Neuron (in vitro differentiated cells): ENCODE results near the gene MCC.
"Not testable (repeated sequence)": the region's sequence is repeated elsewhere in the genome, so short reads cannot be mapped to it uniquely, and the experiment has no call there.

Experiments
- H2AFZ ChIP-seq: one replicate; pipeline ENCODE4 v1.6.1; 2013; ENCODE audit warnings: low read depth, mild to moderate bottlenecking, inconsistent platforms, low read length, moderate library complexity
- H3K27me3 ChIP-seq: one replicate; pipeline ENCODE4 v1.6.1; 2013; ENCODE audit warnings: low read length; ENCODE audit not compliant: insufficient read depth
- H3K36me3 ChIP-seq: one replicate; pipeline ENCODE4 v1.6.1; 2013; ENCODE audit warnings: low read length; ENCODE audit not compliant: insufficient read depth
- H3K4me1 ChIP-seq: one replicate; pipeline ENCODE4 v1.6.1; 2013; ENCODE audit warnings: low read length; ENCODE audit not compliant: insufficient read depth
- H3K4me3 ChIP-seq: 2 replicates; pipeline ENCODE4 v1.5.1; 2013; ENCODE audit warnings: mild to moderate bottlenecking, low read length, moderate library complexity
- H3K9me3 ChIP-seq: one replicate; pipeline ENCODE4 v1.6.1; 2013; ENCODE audit warnings: low read length

Gene MCC

GRCh38 chr5:113478691-113479090, 9.6 kb downstream of the MCC start:
- Histone ChIP-seq H3K9me3 (peaks cover 1% of the 10 kb centered on the region), H3K4me3 (no peak overlapping the region), H3K36me3 (no peaks in the 10 kb centered on the region), H3K27me3 (no peaks in the 10 kb centered on the region), H2AFZ (no peak overlapping the region), H3K4me1 (peaks cover 4% of the 10 kb centered on the region)

DNA sequence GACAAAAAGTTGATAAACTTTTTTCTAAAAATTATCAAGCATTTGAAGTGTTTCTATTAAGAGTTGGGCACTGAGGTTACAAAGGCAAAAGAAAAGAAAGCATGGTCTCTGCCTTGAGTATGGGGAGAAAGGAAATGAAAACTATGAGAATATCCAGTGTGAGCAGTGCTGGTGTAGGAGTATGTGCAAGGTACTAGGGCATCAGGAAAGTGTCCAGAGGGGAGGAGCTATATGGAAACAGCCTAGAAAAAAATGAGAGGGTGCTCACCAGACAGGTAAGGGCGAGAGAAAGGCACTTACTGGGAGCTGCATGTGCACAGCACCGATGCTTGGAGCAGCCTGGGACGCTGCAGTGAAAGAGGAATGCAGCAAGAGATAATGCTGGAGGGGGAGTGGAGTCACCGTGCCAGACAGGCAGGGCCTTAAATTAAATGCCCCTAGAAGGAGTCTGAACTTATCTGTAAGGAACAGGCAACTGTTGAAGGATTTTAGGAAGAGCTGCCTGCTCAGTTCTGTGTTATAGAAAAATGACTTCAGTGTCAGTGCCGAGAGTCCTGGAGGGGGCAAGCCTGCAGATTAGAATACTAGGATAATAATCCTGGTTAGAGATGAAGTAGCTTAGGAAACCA, 14.0 kb downstream of the MCC start:
- Histone ChIP-seq H3K27me3 (no peaks in the 10 kb centered on the region), H3K36me3 (no peaks in the 10 kb centered on the region), H3K4me3 (no peak overlapping the region), H3K9me3 (peaks cover 4% of the 10 kb centered on the region), H2AFZ (no peak overlapping the region), H3K4me1 (peaks cover 4% of the 10 kb centered on the region)

DNA sequence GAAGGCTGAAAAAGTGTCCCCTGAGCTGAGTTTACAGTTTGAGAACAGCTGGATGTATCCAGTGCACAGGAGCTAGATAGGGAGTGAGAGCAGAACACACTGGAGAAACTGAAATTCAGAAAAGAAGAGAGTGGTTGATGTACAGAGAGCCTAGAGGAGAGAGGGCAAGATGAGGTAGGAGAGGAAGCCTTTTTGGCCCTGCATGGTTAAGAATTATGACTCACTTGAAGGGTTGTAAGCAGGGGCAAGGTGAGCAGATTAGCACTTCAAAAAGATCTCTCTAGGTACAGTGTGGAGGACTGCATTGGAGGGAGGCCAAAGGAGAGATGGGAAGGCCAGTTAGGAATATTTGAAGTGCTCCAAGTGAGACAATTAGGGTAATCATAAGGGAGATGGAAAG, 25.2 kb downstream of the MCC start:
- Histone ChIP-seq H3K9me3 (no peaks in the 10 kb centered on the region), H2AFZ (no peak overlapping the region), H3K4me1 (no peaks in the 10 kb centered on the region), H3K4me3 (no peak overlapping the region), H3K36me3 (no peaks in the 10 kb centered on the region), H3K27me3 (no peaks in the 10 kb centered on the region)

DNA sequence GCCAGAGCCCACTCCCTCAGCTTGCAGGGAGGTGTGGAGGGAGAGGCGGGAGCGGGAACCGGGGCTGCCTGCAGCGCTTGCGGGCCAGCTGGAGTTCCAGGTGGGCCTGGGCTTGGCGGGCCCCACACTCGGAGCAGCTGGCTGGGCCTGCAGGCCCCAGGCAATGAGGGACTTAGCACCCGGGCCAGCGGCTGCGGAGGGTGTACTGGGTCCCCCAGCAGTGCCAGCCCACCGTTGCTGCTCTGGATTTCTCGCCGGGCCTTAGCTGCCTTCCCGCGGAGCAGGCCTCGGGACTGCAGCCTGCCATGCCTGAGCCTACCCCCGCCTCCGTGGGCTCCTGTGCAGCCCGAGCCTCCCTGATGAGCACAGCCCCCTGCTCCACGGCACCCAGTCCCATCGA, 31.1 kb downstream of the MCC start:
- H3K36me3 ChIP-seq, H2AFZ ChIP-seq, H3K4me3 ChIP-seq, H3K4me1 ChIP-seq, H3K27me3 ChIP-seq, H3K9me3 ChIP-seq: not testable (repeated sequence)

GRCh38 chr5:113452941-113453340, 35.3 kb downstream of the MCC start:
- Histone ChIP-seq H3K9me3 (no peaks in the 10 kb centered on the region), H3K36me3 (no peaks in the 10 kb centered on the region), H2AFZ (no peak overlapping the region), H3K4me1 (peaks cover 2% of the 10 kb centered on the region), H3K27me3 (no peaks in the 10 kb centered on the region), H3K4me3 (no peak overlapping the region)

GRCh38 chr5:113451797-113452196, 36.5 kb downstream of the MCC start:
- H3K4me3 ChIP-seq = no peak overlapping the region
- H3K9me3 ChIP-seq = no peaks in the 10 kb centered on the region
- peaks cover 5% of the 10 kb centered on the region for H3K4me1 ChIP-seq
- no peaks in the 10 kb centered on the region for H3K27me3 ChIP-seq
- H2AFZ ChIP-seq = no peak overlapping the region
- no peaks in the 10 kb centered on the region for H3K36me3 ChIP-seq

- Histone ChIP-seq H3K9me3 (no peaks in the 10 kb centered on the region), H3K36me3 (no peaks in the 10 kb centered on the region), H3K27me3 (no peaks in the 10 kb centered on the region), H2AFZ (no peak overlapping the region), H3K4me1 (peaks cover 5% of the 10 kb centered on the region), H3K4me3 (no peak overlapping the region)
These were observed 37.3 kb downstream of the MCC start for GRCh38 chr5:113450929-113451328.

DNA sequence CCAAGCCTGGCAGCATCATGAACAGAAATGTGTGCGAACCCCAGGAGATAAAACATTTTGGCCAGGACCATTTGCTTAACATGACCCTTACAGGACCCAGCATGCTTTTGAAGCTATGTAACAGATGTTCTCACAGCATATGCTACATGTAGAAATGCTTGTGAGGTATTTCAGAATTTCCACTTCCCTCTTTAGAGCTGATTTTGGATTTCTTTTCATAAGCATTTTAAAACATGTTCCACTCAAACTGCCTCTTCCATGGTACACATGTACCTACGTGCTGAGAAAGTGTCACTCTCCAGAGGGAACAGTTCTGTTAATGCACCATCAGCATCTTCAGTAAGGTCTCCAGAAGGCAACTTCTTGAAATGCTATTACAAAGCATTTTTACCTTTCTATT, 37.8 kb downstream of the MCC start:
- H3K9me3 ChIP-seq = no peaks in the 10 kb centered on the region
- H3K36me3 ChIP-seq = no peaks in the 10 kb centered on the region
- no peaks in the 10 kb centered on the region for H3K27me3 ChIP-seq
- no peak overlapping the region for H2AFZ ChIP-seq
- peaks cover 5% of the 10 kb centered on the region for H3K4me1 ChIP-seq
- H3K4me3 ChIP-seq = no peak overlapping the region

DNA sequence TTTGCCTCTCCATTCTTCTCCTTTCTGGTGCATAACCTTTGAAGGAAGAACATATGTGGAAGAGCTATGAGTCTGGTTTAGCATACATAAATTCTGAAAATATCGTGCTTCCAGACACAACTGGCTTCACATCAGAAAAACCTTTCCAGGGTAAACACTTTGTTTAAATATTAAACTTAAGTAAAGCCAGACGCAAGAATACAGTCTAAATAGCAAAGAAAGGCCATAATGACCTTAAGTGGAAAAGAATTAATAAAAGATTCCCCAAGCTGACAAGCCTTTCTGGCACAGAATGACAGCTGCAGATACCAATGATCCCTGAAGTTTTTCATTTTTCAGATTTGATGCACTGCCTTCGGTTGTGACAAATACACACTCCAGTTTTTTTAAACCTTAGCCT, 40.0 kb downstream of the MCC start:
- Histone ChIP-seq H3K9me3 (no peaks in the 10 kb centered on the region), H3K4me3 (no peak overlapping the region), H3K4me1 (peaks cover 5% of the 10 kb centered on the region), H3K27me3 (no peaks in the 10 kb centered on the region), H3K36me3 (no peaks in the 10 kb centered on the region), H2AFZ (no peak overlapping the region)

DNA sequence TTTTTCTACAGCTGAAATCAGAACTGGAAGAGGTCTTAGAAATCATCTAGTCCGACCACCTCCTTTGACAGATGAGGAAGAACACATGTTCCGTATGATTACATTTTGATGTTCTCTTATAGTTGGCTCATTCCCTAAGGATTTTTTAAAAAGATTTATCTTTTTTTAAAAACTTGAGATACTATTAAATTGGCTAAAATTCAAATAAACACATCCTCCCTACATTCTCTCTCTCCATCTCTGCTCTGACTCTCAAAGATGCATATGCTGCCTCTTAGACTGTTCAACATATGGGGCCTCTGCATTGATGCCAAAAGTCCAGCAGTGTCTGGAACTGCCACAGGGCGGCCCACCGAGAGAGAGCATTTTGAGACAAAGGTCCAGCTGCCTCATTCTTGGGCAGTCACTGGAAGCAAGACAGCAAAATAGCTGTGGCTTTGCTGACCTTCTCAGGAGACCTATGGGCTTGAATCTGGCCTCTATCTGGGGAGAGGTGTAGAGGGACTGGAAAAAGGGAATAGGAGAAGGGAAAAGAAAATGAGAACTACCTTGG, 40.7 kb downstream of the MCC start:
- Histone ChIP-seq H3K36me3 (no peaks in the 10 kb centered on the region), H3K4me3 (no peak overlapping the region), H3K27me3 (no peaks in the 10 kb centered on the region), H2AFZ (no peak overlapping the region), H3K9me3 (no peaks in the 10 kb centered on the region), H3K4me1 (peaks cover 5% of the 10 kb centered on the region)

DNA sequence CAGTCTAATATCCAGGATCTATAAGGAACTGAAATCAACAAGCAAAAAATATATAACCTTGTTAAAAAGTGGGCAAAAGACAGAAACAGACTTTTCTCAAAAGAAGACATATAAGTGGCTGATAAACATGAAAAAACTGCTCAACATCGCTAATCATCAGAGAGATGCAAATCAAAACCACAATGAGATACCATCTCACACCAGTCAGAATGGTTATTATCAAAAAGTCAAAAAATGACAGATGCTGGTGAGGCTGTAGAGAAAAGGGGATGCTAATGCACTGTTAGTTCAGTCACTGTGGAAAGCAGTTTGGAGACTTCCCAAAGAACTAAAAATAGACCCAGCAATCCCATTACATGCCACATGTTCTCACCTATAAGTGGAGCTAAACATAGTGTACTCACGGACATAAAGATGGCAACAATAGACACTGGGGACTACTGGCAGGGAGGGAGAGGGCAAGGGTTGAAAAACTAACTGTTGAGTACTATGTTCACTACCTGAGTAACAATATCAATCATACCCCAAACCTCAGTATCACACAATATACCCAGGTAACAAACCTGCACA, 41.8 kb downstream of the MCC start:
- no peak overlapping the region for H2AFZ ChIP-seq
- H3K4me1 ChIP-seq = peaks cover 5% of the 10 kb centered on the region
- H3K36me3 ChIP-seq = no peaks in the 10 kb centered on the region
- no peaks in the 10 kb centered on the region for H3K27me3 ChIP-seq
- H3K4me3 ChIP-seq = no peak overlapping the region
- no peaks in the 10 kb centered on the region for H3K9me3 ChIP-seq

- Histone ChIP-seq H3K36me3 (no peaks in the 10 kb centered on the region), H2AFZ (no peak overlapping the region), H3K27me3 (no peaks in the 10 kb centered on the region), H3K4me3 (no peak overlapping the region), H3K9me3 (peaks cover 3% of the 10 kb centered on the region), H3K4me1 (no peaks in the 10 kb centered on the region)
These were observed 51.1 kb downstream of the MCC start for GRCh38 chr5:113437111-113437510.

DNA sequence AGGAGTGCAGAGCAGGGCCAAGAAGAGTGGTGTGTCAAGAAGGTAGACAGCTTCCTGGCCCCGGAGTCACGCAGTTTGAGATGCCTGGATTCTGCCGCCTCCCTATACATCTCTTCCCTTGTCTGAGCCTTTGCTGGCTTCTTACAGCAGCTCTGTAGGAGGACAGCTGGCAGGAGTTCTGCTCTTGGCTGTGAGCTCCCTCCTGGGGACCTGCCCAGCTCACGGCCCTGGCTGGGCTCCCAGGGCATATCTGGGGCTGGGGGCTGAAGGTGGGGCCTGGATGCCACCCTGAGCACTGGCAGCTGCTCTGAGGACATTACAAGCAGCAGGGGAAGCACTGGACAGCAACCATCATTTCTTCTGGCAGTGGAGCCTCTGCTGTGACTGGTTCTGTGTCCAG, 52.7 kb downstream of the MCC start:
- Histone ChIP-seq H3K36me3 (no peaks in the 10 kb centered on the region), H3K9me3 (peaks cover 3% of the 10 kb centered on the region), H3K4me1 (no peaks in the 10 kb centered on the region), H2AFZ (no peak overlapping the region), H3K4me3 (no peak overlapping the region), H3K27me3 (no peaks in the 10 kb centered on the region)

GRCh38 chr5:113434889-113435288, 53.4 kb downstream of the MCC start, which contains the start of gene TSSK1B:
Gene TSSK1B, minus strand, starts transcription at chr5:113434989. Its CDS starts 150 bp downstream, at chr5:113434839.
- Histone ChIP-seq H3K4me1 (no peaks in the 10 kb centered on the region), H3K4me3 (no peak within 1 kb of the TSS), H3K9me3 (peaks cover 3% of the 10 kb centered on the region), H3K36me3 (no peaks in the 10 kb centered on the region), H2AFZ (no peak within 1 kb of the TSS), H3K27me3 (no peaks in the 10 kb centered on the region)
